Measurements from ENCODE around the gene EMC1.

DNA sequence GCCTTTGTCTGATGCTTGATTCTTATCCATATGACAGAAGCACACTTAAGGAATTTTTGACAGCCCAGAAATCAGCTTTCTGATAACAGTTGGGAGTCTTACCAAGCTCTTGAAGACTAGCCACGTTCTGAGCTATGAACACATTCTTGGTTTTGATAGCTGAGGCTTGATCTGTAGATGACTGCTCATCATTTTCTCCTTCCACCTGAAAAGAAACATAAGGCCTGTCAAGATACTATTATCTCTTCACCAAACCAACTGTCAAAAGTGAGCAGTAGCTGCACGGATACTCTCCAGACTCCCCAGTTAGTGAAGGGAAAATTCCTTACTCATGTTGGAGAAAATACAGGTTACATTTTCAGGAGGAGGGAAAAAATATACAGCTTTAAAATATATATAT, 53.5 kb downstream of the EMC1 start:
- TF ChIP-seq, protein P1, sequence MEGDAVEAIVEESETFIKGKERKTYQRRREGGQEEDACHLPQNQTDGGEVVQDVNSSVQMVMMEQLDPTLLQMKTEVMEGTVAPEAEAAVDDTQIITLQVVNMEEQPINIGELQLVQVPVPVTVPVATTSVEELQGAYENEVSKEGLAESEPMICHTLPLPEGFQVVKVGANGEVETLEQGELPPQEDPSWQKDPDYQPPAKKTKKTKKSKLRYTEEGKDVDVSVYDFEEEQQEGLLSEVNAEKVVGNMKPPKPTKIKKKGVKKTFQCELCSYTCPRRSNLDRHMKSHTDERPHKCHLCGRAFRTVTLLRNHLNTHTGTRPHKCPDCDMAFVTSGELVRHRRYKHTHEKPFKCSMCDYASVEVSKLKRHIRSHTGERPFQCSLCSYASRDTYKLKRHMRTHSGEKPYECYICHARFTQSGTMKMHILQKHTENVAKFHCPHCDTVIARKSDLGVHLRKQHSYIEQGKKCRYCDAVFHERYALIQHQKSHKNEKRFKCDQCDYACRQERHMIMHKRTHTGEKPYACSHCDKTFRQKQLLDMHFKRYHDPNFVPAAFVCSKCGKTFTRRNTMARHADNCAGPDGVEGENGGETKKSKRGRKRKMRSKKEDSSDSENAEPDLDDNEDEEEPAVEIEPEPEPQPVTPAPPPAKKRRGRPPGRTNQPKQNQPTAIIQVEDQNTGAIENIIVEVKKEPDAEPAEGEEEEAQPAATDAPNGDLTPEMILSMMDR (conservative IDR thresholded peaks at IDR 0.05; ENCODE audit: low read length): no peak
- TF ChIP-seq EZH2phosphoT487 (IDR thresholded peaks at IDR 0.05; ENCODE audit: borderline replicate concordance, low read depth, low read length): no peak

Data from OCI-LY7 (cell line).